Neural progenitor cell (in vitro differentiated cells): ENCODE measurements around the gene TMEM176A. TPM values are rescaled to one million over a fixed set of nuclear protein-coding genes. Genes with fewer than 3 reads are reported as not detected.

Experiments used
- DNase-seq: peaks from one replicate; pipeline ENCODE4 v3.0.0-alpha.2; 2016; ENCODE audit warnings: low spot score
- H2AFZ ChIP-seq: fragments of 200-600 bp; sonication (generic); replicated peaks from 2 replicates; pipeline ENCODE4 v1.6.1; 2016; ENCODE audit warnings: antibody characterized with exemption
- H3F3A ChIP-seq: fragments of 200-600 bp; sonication (generic); 2 replicates; pipeline ENCODE4 v1.6.1; 2016; ENCODE audit warnings: antibody characterized with exemption, low read depth
- H3K27ac ChIP-seq: fragments of 200-600 bp; sonication (generic); 2 replicates; pipeline ENCODE4 v1.5.1; 2016; ENCODE audit warnings: mild to moderate bottlenecking
- H3K27me3 ChIP-seq: fragments of 200-600 bp; sonication (generic); 2 replicates; pipeline ENCODE4 v1.6.1; 2016; ENCODE audit warnings: mild to moderate bottlenecking, moderate library complexity
- H3K36me3 ChIP-seq: fragments of 200-600 bp; sonication (generic); 2 replicates; pipeline ENCODE4 v1.5.1; 2016
- H3K4me1 ChIP-seq: fragments of 200-600 bp; sonication (generic); 2 replicates; pipeline ENCODE4 v1.6.1; 2016; ENCODE audit warnings: mixed run types
- H3K4me2 ChIP-seq: fragments of 200-600 bp; sonication (generic); 2 replicates; pipeline ENCODE4 v1.6.1; 2016
- H3K4me3 ChIP-seq: fragments of 200-600 bp; sonication (generic); 2 replicates; pipeline ENCODE4 v1.5.1; 2016
- H3K79me2 ChIP-seq: fragments of 200-600 bp; sonication (generic); 2 replicates; pipeline ENCODE4 v1.6.1; 2016; ENCODE audit warnings: low read depth
- H3K9ac ChIP-seq: fragments of 200-600 bp; sonication (generic); 2 replicates; pipeline ENCODE4 v1.6.1; 2016
- H3K9me3 ChIP-seq: fragments of 200-600 bp; sonication (generic); 2 replicates; pipeline ENCODE4 v1.5.1; 2016; ENCODE audit warnings: low read depth
- H4K20me1 ChIP-seq: fragments of 200-600 bp; sonication (generic); 2 replicates; pipeline ENCODE4 v1.6.1; 2016; ENCODE audit warnings: low read depth
- H3K27ac Mint-ChIP-seq: 3 replicates; pipeline ENCODE4 v1.8.0; 2021; ENCODE audit warnings: mixed read lengths
- H3K27me3 Mint-ChIP-seq: 2 replicates; pipeline ENCODE4 v1.8.0; 2022; ENCODE audit warnings: low read depth, mild to moderate bottlenecking, inconsistent platforms, moderate library complexity, mixed read lengths; ENCODE audit not compliant: insufficient read depth
- H3K36me3 Mint-ChIP-seq: 3 replicates; pipeline ENCODE4 v1.8.0; 2021; ENCODE audit warnings: mixed read lengths
- H3K4me1 Mint-ChIP-seq: 3 replicates; pipeline ENCODE4 v1.8.0; 2021; ENCODE audit warnings: mixed read lengths
- H3K4me3 Mint-ChIP-seq: 3 replicates; pipeline ENCODE4 v1.8.0; 2021; ENCODE audit warnings: mild to moderate bottlenecking, moderate library complexity, mixed read lengths
- H3K9me3 Mint-ChIP-seq: 3 replicates; pipeline ENCODE4 v1.8.0; 2020; ENCODE audit warnings: mixed read lengths
- EZH2 ChIP-seq: fragments of 200-600 bp; sonication (generic); IDR thresholded peaks from 2 replicates; pipeline ENCODE4 v1.6.1; 2017; ENCODE audit warnings: antibody characterized with exemption, mild to moderate bottlenecking, moderate library complexity
- EZH2phosphoT487 ChIP-seq: fragments of 200-600 bp; sonication (generic); IDR thresholded peaks from 2 replicates; pipeline ENCODE4 v1.6.1; 2017; ENCODE audit warnings: antibody characterized with exemption
- total RNA-seq: library from RNA; depleted of rRNA; stranded (reverse); fragments of >200 nt; gene quantifications from 2 replicates; pipeline ENCODE4 v1.2.3, GENCODE V29; 2015; ENCODE audit warnings: low replicate concordance
- TF ChIP-seq, protein P1 (sequence below): fragments of 200-600 bp; sonication (generic); IDR thresholded peaks from 2 replicates; pipeline ENCODE4 v1.5.1; 2017; ENCODE audit warnings: antibody characterized with exemption, mild to moderate bottlenecking

The TMEM176A gene
- total RNA-seq, 1 donor from 2014 or later, result not detected

DNA sequence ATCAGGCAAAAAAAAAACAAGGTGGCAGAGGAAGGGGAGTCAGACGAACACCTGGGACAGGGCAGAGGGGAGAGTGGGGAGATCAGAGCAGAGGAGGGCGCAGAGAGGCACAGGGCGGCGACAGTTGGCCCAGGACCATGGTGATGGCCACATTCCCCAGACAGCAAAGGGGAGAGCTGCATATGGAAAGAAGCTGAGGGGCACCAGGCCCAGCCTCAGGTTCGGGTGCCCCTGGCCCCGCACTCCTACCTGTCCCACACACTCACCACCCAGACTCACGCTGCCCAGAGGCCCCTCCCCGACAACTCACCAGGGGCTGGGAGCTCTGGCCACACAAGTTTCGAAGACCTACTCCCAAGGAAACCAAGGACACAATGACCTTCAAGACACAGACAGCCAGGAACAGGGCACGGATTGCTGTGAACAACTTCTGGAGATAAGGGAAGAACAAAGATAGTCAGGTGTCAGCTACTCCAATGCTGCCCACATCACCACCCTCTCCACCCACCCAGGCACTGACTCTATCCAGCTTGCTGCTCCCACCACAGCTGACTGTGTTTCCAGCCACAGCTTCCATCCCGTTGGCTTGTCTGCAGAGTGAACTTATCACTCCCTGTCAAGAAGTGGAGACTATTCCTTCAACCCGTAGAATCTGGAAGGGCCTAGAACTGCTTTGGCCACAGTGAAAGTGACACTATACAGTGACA is 8.7 kb upstream of the TMEM176A start:
- H3K9me3 Mint-ChIP-seq, result peaks cover 3% of the 10 kb centered on the region
- no peak overlapping the region for H3K4me3 ChIP-seq
- H3K27ac Mint-ChIP-seq, result no peak overlapping the region
- DNase-seq, result no peak
- H4K20me1 ChIP-seq, result no peaks in the 10 kb centered on the region
- no peak overlapping the region for H3K27ac ChIP-seq
- peaks cover 12% of the 10 kb centered on the region for H3K27me3 ChIP-seq
- no peak overlapping the region for H3K4me3 Mint-ChIP-seq
- H3F3A ChIP-seq, result no peaks in the 10 kb centered on the region
- H2AFZ ChIP-seq, result no peak overlapping the region
- H3K36me3 Mint-ChIP-seq, result no peaks in the 10 kb centered on the region
- no peaks in the 10 kb centered on the region for H3K79me2 ChIP-seq
- no peak overlapping the region for H3K9ac ChIP-seq
- no peaks in the 10 kb centered on the region for H3K36me3 ChIP-seq
- peaks cover 11% of the 10 kb centered on the region for H3K27me3 Mint-ChIP-seq
- no peak overlapping the region for H3K4me2 ChIP-seq
- TF ChIP-seq, protein P1, sequence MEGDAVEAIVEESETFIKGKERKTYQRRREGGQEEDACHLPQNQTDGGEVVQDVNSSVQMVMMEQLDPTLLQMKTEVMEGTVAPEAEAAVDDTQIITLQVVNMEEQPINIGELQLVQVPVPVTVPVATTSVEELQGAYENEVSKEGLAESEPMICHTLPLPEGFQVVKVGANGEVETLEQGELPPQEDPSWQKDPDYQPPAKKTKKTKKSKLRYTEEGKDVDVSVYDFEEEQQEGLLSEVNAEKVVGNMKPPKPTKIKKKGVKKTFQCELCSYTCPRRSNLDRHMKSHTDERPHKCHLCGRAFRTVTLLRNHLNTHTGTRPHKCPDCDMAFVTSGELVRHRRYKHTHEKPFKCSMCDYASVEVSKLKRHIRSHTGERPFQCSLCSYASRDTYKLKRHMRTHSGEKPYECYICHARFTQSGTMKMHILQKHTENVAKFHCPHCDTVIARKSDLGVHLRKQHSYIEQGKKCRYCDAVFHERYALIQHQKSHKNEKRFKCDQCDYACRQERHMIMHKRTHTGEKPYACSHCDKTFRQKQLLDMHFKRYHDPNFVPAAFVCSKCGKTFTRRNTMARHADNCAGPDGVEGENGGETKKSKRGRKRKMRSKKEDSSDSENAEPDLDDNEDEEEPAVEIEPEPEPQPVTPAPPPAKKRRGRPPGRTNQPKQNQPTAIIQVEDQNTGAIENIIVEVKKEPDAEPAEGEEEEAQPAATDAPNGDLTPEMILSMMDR, result no peak
- TF ChIP-seq EZH2phosphoT487 (no peak), EZH2 (no peak)
- no peaks in the 10 kb centered on the region for H3K9me3 ChIP-seq
- H3K4me1 ChIP-seq, result no peaks in the 10 kb centered on the region
- H3K4me1 Mint-ChIP-seq, result no peaks in the 10 kb centered on the region

DNA sequence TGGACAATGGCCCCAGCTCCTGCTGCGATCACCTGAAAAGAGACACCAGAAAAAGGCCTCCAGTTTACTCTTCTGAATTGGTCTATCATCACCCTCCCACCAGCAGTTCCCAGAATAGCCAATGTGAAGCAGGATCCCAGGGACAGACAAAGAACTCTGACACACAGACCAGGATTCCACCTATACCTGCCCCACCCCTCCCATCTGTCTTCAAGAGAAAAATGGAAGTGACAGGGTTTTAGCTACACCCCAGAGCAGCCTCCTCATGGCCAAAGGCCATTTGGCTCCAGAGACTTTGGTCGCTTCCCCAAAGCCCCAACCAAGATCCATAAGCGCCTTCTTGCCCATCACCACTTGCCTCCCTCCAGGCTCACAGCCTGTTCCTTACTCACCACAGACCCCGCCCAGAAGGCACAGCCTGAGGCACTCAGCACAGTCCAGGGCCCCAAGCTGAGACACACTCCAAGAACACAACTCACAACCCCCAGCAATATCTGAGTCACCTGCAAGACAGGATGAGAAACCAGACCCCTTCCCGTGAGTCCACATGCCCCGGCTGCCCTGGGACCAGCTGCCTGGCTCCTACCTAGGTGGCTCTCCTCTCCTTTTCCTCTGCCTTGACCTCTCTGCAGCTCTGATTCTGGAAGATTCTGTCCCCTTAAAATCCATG is 6.9 kb upstream of the TMEM176A start:
- H3K36me3 ChIP-seq, result no peaks in the 10 kb centered on the region
- no peak overlapping the region for H3K4me3 ChIP-seq
- H3K4me3 Mint-ChIP-seq, result no peak overlapping the region
- no peaks in the 10 kb centered on the region for H3K36me3 Mint-ChIP-seq
- H3K4me2 ChIP-seq, result no peak overlapping the region
- H2AFZ ChIP-seq, result no peak overlapping the region
- no peak for DNase-seq
- peaks cover 10% of the 10 kb centered on the region for H3K9me3 Mint-ChIP-seq
- no peaks in the 10 kb centered on the region for H3K9me3 ChIP-seq
- TF ChIP-seq EZH2phosphoT487, result no peak
- TF ChIP-seq EZH2, result no peak
- TF ChIP-seq, protein P1, result no peak
- H3K9ac ChIP-seq, result no peak overlapping the region
- no peaks in the 10 kb centered on the region for H3K79me2 ChIP-seq
- H3K27ac ChIP-seq, result no peak overlapping the region
- H3F3A ChIP-seq, result no peaks in the 10 kb centered on the region
- peaks cover 14% of the 10 kb centered on the region for H3K27me3 Mint-ChIP-seq
- no peak overlapping the region for H3K27ac Mint-ChIP-seq
- no peaks in the 10 kb centered on the region for H3K4me1 ChIP-seq
- peaks cover 30% of the 10 kb centered on the region for H3K27me3 ChIP-seq
- H4K20me1 ChIP-seq, result no peaks in the 10 kb centered on the region
- peaks cover 6% of the 10 kb centered on the region for H3K4me1 Mint-ChIP-seq

DNA sequence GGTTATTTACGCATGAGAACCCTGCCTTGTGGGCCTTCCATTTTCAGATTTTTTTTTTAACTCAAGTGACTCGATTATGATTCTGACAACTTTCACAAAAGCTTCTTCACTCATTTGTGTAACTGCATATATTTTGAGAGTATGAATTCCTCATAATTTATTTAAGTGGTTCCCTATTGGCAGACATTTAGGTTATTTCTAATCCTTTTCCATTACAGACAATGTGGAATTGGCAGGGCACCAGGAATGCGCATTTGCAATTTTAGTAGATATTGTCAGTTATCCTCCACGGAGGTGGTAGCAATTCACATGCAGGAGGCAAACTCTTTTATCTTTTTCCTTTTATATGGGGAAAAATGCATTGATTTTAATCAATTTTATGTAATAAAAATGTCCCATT is 2.9 kb upstream of the TMEM176A start:
- Mint-ChIP-seq H3K4me3 (no peak overlapping the region), H3K27me3 (peaks cover 38% of the 10 kb centered on the region)

More for the DNA sequence above, 2.9 kb upstream of the TMEM176A start:
- H3F3A ChIP-seq, result no peaks in the 10 kb centered on the region
- H4K20me1 ChIP-seq, result no peaks in the 10 kb centered on the region
- H2AFZ ChIP-seq, result no peak overlapping the region
- no peaks in the 10 kb centered on the region for H3K79me2 ChIP-seq
- H3K27me3 ChIP-seq, result peaks cover 70% of the 10 kb centered on the region
- H3K4me1 ChIP-seq, result no peaks in the 10 kb centered on the region
- Mint-ChIP-seq H3K4me1 (peaks cover 14% of the 10 kb centered on the region), H3K9me3 (peaks cover 17% of the 10 kb centered on the region), H3K27ac (no peak overlapping the region), H3K36me3 (no peaks in the 10 kb centered on the region)
- no peak overlapping the region for H3K9ac ChIP-seq
- H3K4me2 ChIP-seq, result no peak overlapping the region
- no peak overlapping the region for H3K4me3 ChIP-seq
- H3K9me3 ChIP-seq, result no peaks in the 10 kb centered on the region
- H3K36me3 ChIP-seq, result no peaks in the 10 kb centered on the region
- TF ChIP-seq EZH2 (no peak), EZH2phosphoT487 (no peak)
- TF ChIP-seq, protein P1, result no peak
- no peak overlapping the region for H3K27ac ChIP-seq
- DNase-seq, result no peak
